Astrocyte (in vitro differentiated cells and primary cell): ENCODE results near the gene RAD51B. TPM values are rescaled to one million over a fixed set of nuclear protein-coding genes. Genes with fewer than 3 reads are reported as not detected.

Experiments
- DNase-seq: peaks from one replicate; pipeline ENCODE4 v3.0.0-alpha.2; 2010; ENCODE audit warnings: low read depth
- FAIRE-seq: peaks from 2 replicates; lab custom pipeline; 2011; peaks lifted over from hg19 to GRCh38; lab: Jason Lieb, UNC
- H2AFZ ChIP-seq: 2 replicates; pipeline ENCODE4 v1.6.0; 2012; ENCODE audit warnings: low read depth, low read length, inconsistent platforms
- H3K27ac ChIP-seq: 2 replicates; pipeline ENCODE4 v1.5.1; 2011; ENCODE audit warnings: low read depth, low read length, inconsistent platforms
- H3K27me3 ChIP-seq: 2 replicates; pipeline ENCODE4 v1.6.0; 2011; ENCODE audit warnings: low read length, inconsistent platforms; ENCODE audit not compliant: insufficient read depth
- H3K36me3 ChIP-seq: 2 replicates; pipeline ENCODE4 v1.5.1; 2011; ENCODE audit warnings: low read length, inconsistent platforms; ENCODE audit not compliant: insufficient read depth
- H3K4me1 ChIP-seq: 2 replicates; pipeline ENCODE4 v1.5.1; 2011; ENCODE audit warnings: low read length, inconsistent platforms; ENCODE audit not compliant: insufficient read depth
- H3K4me2 ChIP-seq: 2 replicates; pipeline ENCODE4 v1.6.0; 2012; ENCODE audit warnings: low read length, inconsistent platforms
- H3K4me3 ChIP-seq: 2 replicates; pipeline ENCODE4 v1.5.1; 2011; ENCODE audit warnings: low read depth, mild to moderate bottlenecking, low read length, inconsistent platforms; ENCODE audit not compliant: insufficient read depth
- H3K79me2 ChIP-seq: 2 replicates; pipeline ENCODE4 v1.6.0; 2012; ENCODE audit warnings: mild to moderate bottlenecking, low read length, inconsistent platforms; ENCODE audit not compliant: insufficient read depth
- H3K9ac ChIP-seq: 2 replicates; pipeline ENCODE4 v1.6.0; 2012; ENCODE audit warnings: mild to moderate bottlenecking, low read length, inconsistent platforms
- H3K9me3 ChIP-seq: 2 replicates; pipeline ENCODE4 v1.5.1; 2012; ENCODE audit warnings: low read depth, mild to moderate bottlenecking, low read length, inconsistent platforms; ENCODE audit not compliant: insufficient read depth
- H4K20me1 ChIP-seq: 2 replicates; pipeline ENCODE4 v1.6.0; 2012; ENCODE audit warnings: low read length, inconsistent platforms; ENCODE audit not compliant: insufficient read depth
- H3K27ac Mint-ChIP-seq: one replicate; pipeline ENCODE4 v1.8.0; 2021; ENCODE audit warnings: mild to moderate bottlenecking, mixed read lengths; ENCODE audit not compliant: unreplicated experiment
- H3K27me3 Mint-ChIP-seq: one replicate; pipeline ENCODE4 v1.8.0; 2021; ENCODE audit warnings: low read depth, mixed read lengths; ENCODE audit not compliant: unreplicated experiment
- H3K36me3 Mint-ChIP-seq: one replicate; pipeline ENCODE4 v1.8.0; 2021; ENCODE audit warnings: low read depth, mixed read lengths; ENCODE audit not compliant: unreplicated experiment
- H3K4me1 Mint-ChIP-seq: one replicate; pipeline ENCODE4 v1.8.0; 2021; ENCODE audit warnings: low read depth, mixed read lengths; ENCODE audit not compliant: unreplicated experiment
- H3K4me3 Mint-ChIP-seq: one replicate; pipeline ENCODE4 v1.8.0; 2021; ENCODE audit warnings: mild to moderate bottlenecking, moderate library complexity, mixed read lengths; ENCODE audit not compliant: unreplicated experiment
- H3K9me3 Mint-ChIP-seq: one replicate; pipeline ENCODE4 v1.8.0; 2021; ENCODE audit warnings: mild to moderate bottlenecking, mixed read lengths; ENCODE audit not compliant: unreplicated experiment
- CTCF ChIP-seq: IDR thresholded peaks from 2 replicates; pipeline ENCODE4 v1.5.1; 2011; ENCODE audit warnings: low read depth, mild to moderate bottlenecking, inconsistent platforms, low read length, moderate library complexity; ENCODE audit not compliant: insufficient read depth
- EZH2 ChIP-seq: IDR thresholded peaks from 2 replicates; pipeline ENCODE4 v1.6.1; 2012; ENCODE audit warnings: mild to moderate bottlenecking, low read length, inconsistent platforms; ENCODE audit not compliant: insufficient read depth
- total RNA-seq: library from RNA; stranded (reverse); gene quantifications from 2 replicates; pipeline ENCODE4 v1.2.1, GENCODE V29; 2021

RAD51B gene
- total RNA-seq, 1 donor from 2014 or later = 10.8 TPM

GRCh38 chr14:68643673-68644072 lies 824.1 kb downstream of the RAD51B start:
- no peak overlapping the region for H3K27ac Mint-ChIP-seq
- H3K27me3 Mint-ChIP-seq = peaks cover 1% of the 10 kb centered on the region
- H3K4me1 Mint-ChIP-seq = no peaks in the 10 kb centered on the region
- Histone ChIP-seq H4K20me1 (no peaks in the 10 kb centered on the region), H3K9ac (no peak overlapping the region), H3K27ac (no peak overlapping the region), H3K27me3 (no peaks in the 10 kb centered on the region), H3K79me2 (no peaks in the 10 kb centered on the region), H3K4me3 (no peak overlapping the region), H3K4me1 (peaks cover 5% of the 10 kb centered on the region), H3K36me3 (no peaks in the 10 kb centered on the region), H2AFZ (no peak overlapping the region), H3K9me3 (no peaks in the 10 kb centered on the region), H3K4me2 (no peak overlapping the region)
- no peaks in the 10 kb centered on the region for H3K36me3 Mint-ChIP-seq
- FAIRE-seq = no peak
- TF ChIP-seq EZH2 (no peak), CTCF (no peak)
- no peak for DNase-seq
- no peak overlapping the region for H3K4me3 Mint-ChIP-seq
- peaks cover 18% of the 10 kb centered on the region for H3K9me3 Mint-ChIP-seq

- no peak overlapping the region for H3K4me3 Mint-ChIP-seq
Observed at GRCh38 chr14:68644101-68644500, 824.5 kb downstream of the RAD51B start.

More at GRCh38 chr14:68644101-68644500, 824.5 kb downstream of the RAD51B start:
- Histone ChIP-seq H2AFZ (no peak overlapping the region), H3K4me3 (no peak overlapping the region), H3K4me1 (peaks cover 1% of the 10 kb centered on the region), H3K4me2 (no peak overlapping the region), H3K79me2 (no peaks in the 10 kb centered on the region), H3K36me3 (no peaks in the 10 kb centered on the region), H3K27me3 (no peaks in the 10 kb centered on the region), H4K20me1 (no peaks in the 10 kb centered on the region), H3K9ac (no peak overlapping the region), H3K27ac (no peak overlapping the region), H3K9me3 (no peaks in the 10 kb centered on the region)
- FAIRE-seq (no peak), DNase-seq (no peak)
- no peak for TF ChIP-seq CTCF
- TF ChIP-seq EZH2 = no peak
- H3K27me3 Mint-ChIP-seq = peaks cover 2% of the 10 kb centered on the region
- peaks cover 18% of the 10 kb centered on the region for H3K9me3 Mint-ChIP-seq
- H3K36me3 Mint-ChIP-seq = no peaks in the 10 kb centered on the region
- no peak overlapping the region for H3K27ac Mint-ChIP-seq
- H3K4me1 Mint-ChIP-seq = no peaks in the 10 kb centered on the region
